ENCODE data around the gene SIX3. TPM values are rescaled to one million over a fixed set of nuclear protein-coding genes. Genes with fewer than 3 reads are reported as not detected.

Gene SIX3
- total RNA-seq, 3 donors from 2014 or later (not counting 1 experiment from before 2014, with no cell fraction given): 0.15 to 0.39 TPM; not detected in 1

- TF ChIP-seq CTCF (IDR thresholded peaks at IDR 0.05): no peak
- intact Hi-C loops (cut with micrococcal nuclease): no loop called here
- H3K9me3 ChIP-seq (ENCODE audit: control insufficient read depth, insufficient read depth, low read length): no peaks in the 10 kb centered on the region
- H3K27me3 ChIP-seq (ENCODE audit: control insufficient read depth, insufficient read depth, low read length): peaks cover 34% of the 10 kb centered on the region
- no peak overlapping the region for H3K4me3 ChIP-seq (ENCODE audit: low read length)
- ATAC-seq: no peak
- Mint-ChIP-seq H3K4me1 (peaks cover 4 to 10% of the 10 kb centered on the region in 2 donors), H3K36me3 (no peaks in the 10 kb centered on the region), H3K9me3 (no peaks in the 10 kb centered on the region), H3K27ac (no peak overlapping the region), H3K4me3 (no peak overlapping the region), H3K27me3 (ENCODE audit: low read depth in 2 of 2) (peaks cover 73 to 84% of the 10 kb centered on the region in 2 donors)
- 60% methylated on average over 6 of the region's 6 CpGs for WGBS (ENCODE audit: insufficient coverage)
- no peak overlapping the region for H3K27ac ChIP-seq (ENCODE audit: low read length)
- peaks cover 11% of the 10 kb centered on the region for H3K4me1 ChIP-seq (ENCODE audit: control insufficient read depth, insufficient read depth, low read length)
- H3K36me3 ChIP-seq (ENCODE audit: control insufficient read depth, insufficient read depth, low read length): no peaks in the 10 kb centered on the region
- no peak for DNase-seq
These were observed 9.6 kb downstream of the SIX3 start for GRCh38 chr2:44951124-44951523.

GRCh38 chr2:44951714-44952113, 10.2 kb downstream of the SIX3 start:
- no peaks in the 10 kb centered on the region for H3K9me3 ChIP-seq (ENCODE audit: control insufficient read depth, insufficient read depth, low read length)
- WGBS (ENCODE audit: insufficient coverage): 50% methylated on average over 8 of the region's 8 CpGs
- intact Hi-C loops (cut with micrococcal nuclease): no loop called here

GRCh38 chr2:44952143-44952805, 10.8 kb downstream of the SIX3 start:
- Histone ChIP-seq H3K9me3 (ENCODE audit: control insufficient read depth, insufficient read depth, low read length) (no peaks in the 10 kb centered on the region), H3K4me3 (ENCODE audit: low read length) (no peak overlapping the region), H3K4me1 (ENCODE audit: control insufficient read depth, insufficient read depth, low read length) (peaks cover 11% of the 10 kb centered on the region), H3K27ac (ENCODE audit: low read length) (no peak overlapping the region), H3K36me3 (ENCODE audit: control insufficient read depth, insufficient read depth, low read length) (no peaks in the 10 kb centered on the region), H3K27me3 (ENCODE audit: control insufficient read depth, insufficient read depth, low read length) (peaks cover 34% of the 10 kb centered on the region)
- ATAC-seq (no peak), DNase-seq (peak in 1 of 2 donors; percentile 43)
- Mint-ChIP-seq H3K9me3 (no peaks in the 10 kb centered on the region), H3K4me3 (no peak overlapping the region), H3K4me1 (peaks cover 5 to 10% of the 10 kb centered on the region in 2 donors), H3K27me3 (ENCODE audit: low read depth in 2 of 2) (peaks cover 76 to 83% of the 10 kb centered on the region in 2 donors), H3K36me3 (no peaks in the 10 kb centered on the region), H3K27ac (no peak overlapping the region)
- intact Hi-C loops (cut with micrococcal nuclease): no loop called here
- WGBS (ENCODE audit: insufficient coverage): 3% methylated on average over 59 of the region's 59 CpGs
- TF ChIP-seq CTCF (IDR thresholded peaks at IDR 0.05): no peak

More at GRCh38 chr2:44951714-44952113, 10.2 kb downstream of the SIX3 start:
- H3K27ac ChIP-seq (ENCODE audit: low read length): no peak overlapping the region
- no peak for TF ChIP-seq CTCF (IDR thresholded peaks at IDR 0.05)
- ATAC-seq: no peak
- H3K27me3 Mint-ChIP-seq (ENCODE audit: low read depth in 2 of 2): peaks cover 73 to 83% of the 10 kb centered on the region in 2 donors
- no peak for DNase-seq
- H3K27ac Mint-ChIP-seq: no peak overlapping the region
- H3K9me3 Mint-ChIP-seq: no peaks in the 10 kb centered on the region
- no peak overlapping the region for H3K4me3 ChIP-seq (ENCODE audit: low read length)
- peaks cover 5 to 10% of the 10 kb centered on the region in 2 donors for H3K4me1 Mint-ChIP-seq
- H3K4me3 Mint-ChIP-seq: no peak overlapping the region
- H3K36me3 Mint-ChIP-seq: no peaks in the 10 kb centered on the region
- no peaks in the 10 kb centered on the region for H3K36me3 ChIP-seq (ENCODE audit: control insufficient read depth, insufficient read depth, low read length)
- peaks cover 34% of the 10 kb centered on the region for H3K27me3 ChIP-seq (ENCODE audit: control insufficient read depth, insufficient read depth, low read length)
- peaks cover 11% of the 10 kb centered on the region for H3K4me1 ChIP-seq (ENCODE audit: control insufficient read depth, insufficient read depth, low read length)
